Left forelimb (tissue), 1 donor: ENCODE measurements around the gene ARHGAP44.

ENCODE experiments used
- DNase-seq: peaks from one replicate; pipeline ENCODE4 v3.0.0-alpha.2; 2018; ENCODE audit warnings: low spot score

ARHGAP44 gene

GRCh38 chr17:12898110-12898509 is 108.8 kb downstream of the ARHGAP44 start:
- no peak for DNase-seq

GRCh38 chr17:12899604-12900003 is 110.3 kb downstream of the ARHGAP44 start:
- DNase-seq: no peak

GRCh38 chr17:12900474-12900873 is 111.2 kb downstream of the ARHGAP44 start:
- DNase-seq: no peak

- DNase-seq: no peak
Observed at GRCh38 chr17:12902046-12902445, 112.7 kb downstream of the ARHGAP44 start.

- no peak for DNase-seq
Observed at GRCh38 chr17:12907477-12907876, 118.2 kb downstream of the ARHGAP44 start.

GRCh38 chr17:12909046-12909445 is 119.7 kb downstream of the ARHGAP44 start:
- DNase-seq: no peak

GRCh38 chr17:12909511-12909910 is 120.2 kb downstream of the ARHGAP44 start:
- no peak for DNase-seq

- no peak for DNase-seq
Observed at GRCh38 chr17:12911239-12911638, 121.9 kb downstream of the ARHGAP44 start.

- DNase-seq: no peak
Observed at GRCh38 chr17:12917399-12917798, 128.1 kb downstream of the ARHGAP44 start.

- no peak for DNase-seq
Observed at GRCh38 chr17:12918142-12918541, 128.8 kb downstream of the ARHGAP44 start.

GRCh38 chr17:12922120-12922519 is 132.8 kb downstream of the ARHGAP44 start:
- no peak for DNase-seq

- no peak for DNase-seq
Observed at GRCh38 chr17:12924614-12925013, 135.3 kb downstream of the ARHGAP44 start.

- no peak for DNase-seq
Observed at GRCh38 chr17:12927001-12927400, 137.7 kb downstream of the ARHGAP44 start.

- no peak for DNase-seq
Observed at GRCh38 chr17:12927541-12928425, 138.5 kb downstream of the ARHGAP44 start.

GRCh38 chr17:12928736-12929135 is 139.4 kb downstream of the ARHGAP44 start:
- DNase-seq: no peak

GRCh38 chr17:12936501-12936900 is 147.2 kb downstream of the ARHGAP44 start:
- no peak for DNase-seq

GRCh38 chr17:12940699-12941098 is 151.4 kb downstream of the ARHGAP44 start:
- DNase-seq: no peak

GRCh38 chr17:12947047-12947446 is 157.7 kb downstream of the ARHGAP44 start:
- DNase-seq: no peak

- no peak for DNase-seq
Observed at GRCh38 chr17:12952012-12952411, 162.7 kb downstream of the ARHGAP44 start.

- DNase-seq: no peak
Observed at GRCh38 chr17:12953156-12953555, 163.9 kb downstream of the ARHGAP44 start.

- no peak for DNase-seq
Observed at GRCh38 chr17:12955521-12955920, 166.2 kb downstream of the ARHGAP44 start.

GRCh38 chr17:12958786-12959185 is 169.5 kb downstream of the ARHGAP44 start:
- DNase-seq: no peak

GRCh38 chr17:12959441-12959840 is 170.1 kb downstream of the ARHGAP44 start:
- no peak for DNase-seq

GRCh38 chr17:12961655-12962054 is 172.4 kb downstream of the ARHGAP44 start:
- no peak for DNase-seq
